ENCODE results near the gene DLGAP4.

DNA sequence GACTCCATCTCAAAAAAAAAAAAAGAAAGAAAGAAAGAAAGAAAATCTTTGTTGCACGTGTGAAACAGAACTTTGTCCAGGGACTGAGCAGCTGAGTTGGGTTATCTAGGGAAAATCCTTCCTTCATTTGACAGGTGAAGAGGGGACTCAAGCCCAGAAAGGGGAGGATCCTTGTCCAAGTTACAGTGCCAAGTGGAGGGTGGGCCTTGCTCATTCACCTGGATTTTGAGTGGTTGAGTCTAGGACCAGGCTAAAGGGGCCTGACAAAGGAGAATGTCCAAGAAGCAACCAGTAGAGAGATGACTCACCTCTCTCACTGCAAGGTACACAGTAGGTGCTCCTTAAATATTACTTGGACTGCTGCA, 269.9 kb downstream of the DLGAP4 start:
- TF ChIP-seq, protein P1, sequence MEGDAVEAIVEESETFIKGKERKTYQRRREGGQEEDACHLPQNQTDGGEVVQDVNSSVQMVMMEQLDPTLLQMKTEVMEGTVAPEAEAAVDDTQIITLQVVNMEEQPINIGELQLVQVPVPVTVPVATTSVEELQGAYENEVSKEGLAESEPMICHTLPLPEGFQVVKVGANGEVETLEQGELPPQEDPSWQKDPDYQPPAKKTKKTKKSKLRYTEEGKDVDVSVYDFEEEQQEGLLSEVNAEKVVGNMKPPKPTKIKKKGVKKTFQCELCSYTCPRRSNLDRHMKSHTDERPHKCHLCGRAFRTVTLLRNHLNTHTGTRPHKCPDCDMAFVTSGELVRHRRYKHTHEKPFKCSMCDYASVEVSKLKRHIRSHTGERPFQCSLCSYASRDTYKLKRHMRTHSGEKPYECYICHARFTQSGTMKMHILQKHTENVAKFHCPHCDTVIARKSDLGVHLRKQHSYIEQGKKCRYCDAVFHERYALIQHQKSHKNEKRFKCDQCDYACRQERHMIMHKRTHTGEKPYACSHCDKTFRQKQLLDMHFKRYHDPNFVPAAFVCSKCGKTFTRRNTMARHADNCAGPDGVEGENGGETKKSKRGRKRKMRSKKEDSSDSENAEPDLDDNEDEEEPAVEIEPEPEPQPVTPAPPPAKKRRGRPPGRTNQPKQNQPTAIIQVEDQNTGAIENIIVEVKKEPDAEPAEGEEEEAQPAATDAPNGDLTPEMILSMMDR (IDR thresholded peaks at IDR 0.05; ENCODE audit: low read length), result no peak
- no peak for TF ChIP-seq EZH2 (optimal IDR thresholded peaks at IDR 0.05; ENCODE audit: low read depth, low read length)
